H1 (cell line): ENCODE results near the gene MAP4K4. TPM values are rescaled to one million over a fixed set of nuclear protein-coding genes. Genes with fewer than 3 reads are reported as not detected.

Source experiments
- KDM5A ChIP-seq: fragments of 200-600 bp; IDR thresholded peaks from 2 replicates; pipeline ENCODE4 v1.7.1; 2012; ENCODE audit warnings: mild to moderate bottlenecking, low read length, inconsistent platforms, mixed read lengths
- SP2 ChIP-seq: IDR thresholded peaks from 2 replicates; pipeline ENCODE4 v1.6.1; 2012; ENCODE audit warnings: mild to moderate bottlenecking, low read length, inconsistent platforms
- SUZ12 ChIP-seq: fragments of 200-600 bp; sonication (generic); IDR thresholded peaks from 2 replicates; pipeline ENCODE4 v1.6.1; 2012; ENCODE audit warnings: mild to moderate bottlenecking, inconsistent platforms, low read length, moderate library complexity, mixed read lengths
- polyA plus RNA-seq, 7 experiments: library from polyadenylated mRNA; depleted of rRNA in 3 of 7; stranded (reverse) in 5 of 7; unstranded in 2 of 7; fragments of >200 nt in 5 of 7; fragments of 200-250 nt in 2 of 7; gene quantifications; 1 replicate in 5 of 7; 2 replicates in 1 of 7; 4 replicates in 1 of 7; pipeline versions ENCODE4 v1.2.1 to v1.2.3, GENCODE V29; 2011 to 2013; ENCODE audit warnings: missing spikeins in 2 of 7, mixed read lengths in 2 of 7
- total RNA-seq: library from RNA; stranded (reverse); fragmentation: NEBNext Ultra II Directional; extraction: Animal tissue kit (Norgen Biotek cat#: 25700); gene quantifications from 2 replicates; pipeline ENCODE4 v1.2.1, GENCODE V29; 2021

Gene MAP4K4
- total and polyA plus RNA-seq, 2 of the 8 experiments (the other 6 are each of a cell fraction or from before 2014, with no cell fraction given), result 53.2 to 138 TPM

DNA sequence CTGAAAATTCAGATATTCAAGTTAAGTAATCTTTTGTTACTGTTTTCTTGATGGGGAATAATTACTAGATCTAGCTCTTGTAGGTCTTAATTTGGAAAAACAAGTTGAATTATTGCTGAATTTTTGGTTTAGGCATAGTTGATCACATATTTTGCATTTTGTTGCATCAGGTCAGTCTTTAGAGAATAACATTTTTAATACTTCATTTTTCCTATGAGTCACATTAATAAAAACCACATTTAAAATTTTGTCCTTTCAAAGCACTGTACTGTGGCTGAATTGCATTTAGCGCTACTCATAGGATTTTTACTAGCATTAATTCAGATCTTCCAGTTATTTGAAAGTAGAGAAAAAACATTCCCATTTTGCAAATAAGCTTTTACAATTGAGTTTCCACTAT is 23.2 kb downstream of the MAP4K4 start (continued):
- no peak for TF ChIP-seq SP2
- TF ChIP-seq SUZ12, result no peak
- TF ChIP-seq KDM5A, result no peak
